Psoas muscle (tissue), 8 donors: Measurements from ENCODE around the gene COMMD10. TPM values are rescaled to one million over a fixed set of nuclear protein-coding genes. Genes with fewer than 3 reads are reported as not detected.
A peak's percentile ranks its signal among the peaks of the same experiment; 100 is the strongest.

ENCODE experiments used
- ATAC-seq, 4 donors: fragments of 200-7000 bp; cut with Tn5 transposase; one replicate each; pipeline ENCODE4 v1.9.1; 2020; ENCODE audit warnings: moderate library complexity in 3 of 4, mild to moderate bottlenecking in 2 of 4
- DNase-seq, 2 donors: peaks; one replicate each; pipeline ENCODE4 v3.0.0-alpha.2; 2020
- H3K27ac ChIP-seq: fragments of 200-600 bp; one replicate; pipeline ENCODE4 v1.8.0; 2022
- H3K27me3 ChIP-seq, 3 donors: fragments of 200-600 bp in 1 of 3; one replicate each; pipeline versions ENCODE4 v1.6.1 to v1.8.0; 2013 to 2022; ENCODE audit warnings: low read length in 2 of 3, mild to moderate bottlenecking in 2 of 3, moderate library complexity in 1 of 3; ENCODE audit not compliant: insufficient read depth in 3 of 3
- H3K36me3 ChIP-seq, 2 donors: fragments of 200-600 bp in 1 of 2; one replicate each; pipeline versions ENCODE4 v1.6.1 to v1.8.0; 2013 to 2022; ENCODE audit warnings: low read depth in 1 of 2, mild to moderate bottlenecking in 1 of 2, moderate library complexity in 1 of 2; ENCODE audit not compliant: insufficient read depth in 1 of 2
- H3K4me1 ChIP-seq: fragments of 200-600 bp; one replicate; pipeline ENCODE4 v1.8.0; 2022
- H3K4me3 ChIP-seq: fragments of 200-600 bp; one replicate; pipeline ENCODE4 v1.8.0; 2022; ENCODE audit warnings: mild to moderate bottlenecking
- H3K9me3 ChIP-seq: fragments of 200-600 bp; one replicate; pipeline ENCODE4 v1.8.0; 2022
- WGBS, 3 donors: extraction: QIAGEN DNeasy Blood & Tissue Kit; methylation state at CpG; one replicate each; pipeline versions ENCODE4 v1.1.6 to v1.1.7; 2013; 5-methylcytosine and 5-hydroxymethylcytosine counted together
- intact Hi-C, 2 donors: fragments of 100-400 bp; cut with DNase I; formaldehyde crosslinking; loops; one replicate each; pipeline versions ENCODE4 v1.11.0 to v1.14.2; 2022
- polyA plus RNA-seq, 3 donors: library from polyadenylated mRNA; stranded (reverse); fragments of 200-250 nt; gene quantifications; one replicate each; pipeline ENCODE4 v1.2.3, GENCODE V29; 2013
- total RNA-seq, 4 donors: library from RNA; stranded (reverse); fragmentation: NEBNext Ultra II Directional in 2 of 4; extraction: Animal tissue kit (Norgen Biotek cat#: 25700) in 2 of 4; gene quantifications; one replicate each; pipeline versions ENCODE4 v1.2.1 to v1.2.4, GENCODE V29; 2021 to 2023
- TF ChIP-seq, protein P1 (sequence below): fragments of 200-600 bp; IDR thresholded peaks from one replicate; pipeline ENCODE4 v1.8.0; 2022; ENCODE audit warnings: antibody characterized with exemption
- donor health status: healthy with polysubstance abuse.
- donor health status: DM: no; HTN: no; CAD: no; lungs with moderate emphysema.
- donor health status: Bipolar disorder and iron deficiency.
- donor health status: healthy.
- donor health status: DM: yes; HTN: yes; CAD: no.
- donor health status: DM: no; HTN: no; CAD: no.
- donor health status: DM: no; HTN: no; CAD: no.
- donor health status: DM: yes; HTN: yes; CAD: no.

Gene COMMD10
- total and polyA plus RNA-seq, 7 donors, result 8.4 to 23.0 (median 16.7) TPM

GRCh38 chr5:116058346-116058936 is 26.4 kb upstream of the COMMD10 start:
- Histone ChIP-seq H3K36me3 (no peaks in the 10 kb centered on the region), H3K4me1 (no peaks in the 10 kb centered on the region), H3K9me3 (no peaks in the 10 kb centered on the region), H3K4me3 (no peak overlapping the region), H3K27ac (no peak overlapping the region), H3K27me3 (peaks cover 0 to 3% (median 0%) of the 10 kb centered on the region in 3 donors)
- 74 to 82% (median 81%) methylated on average over 13 of the region's 13 CpGs for WGBS, 3 donors
- ATAC-seq (no peak), DNase-seq (no peak)
- intact Hi-C loops, result no loop called here
- TF ChIP-seq, protein P1, sequence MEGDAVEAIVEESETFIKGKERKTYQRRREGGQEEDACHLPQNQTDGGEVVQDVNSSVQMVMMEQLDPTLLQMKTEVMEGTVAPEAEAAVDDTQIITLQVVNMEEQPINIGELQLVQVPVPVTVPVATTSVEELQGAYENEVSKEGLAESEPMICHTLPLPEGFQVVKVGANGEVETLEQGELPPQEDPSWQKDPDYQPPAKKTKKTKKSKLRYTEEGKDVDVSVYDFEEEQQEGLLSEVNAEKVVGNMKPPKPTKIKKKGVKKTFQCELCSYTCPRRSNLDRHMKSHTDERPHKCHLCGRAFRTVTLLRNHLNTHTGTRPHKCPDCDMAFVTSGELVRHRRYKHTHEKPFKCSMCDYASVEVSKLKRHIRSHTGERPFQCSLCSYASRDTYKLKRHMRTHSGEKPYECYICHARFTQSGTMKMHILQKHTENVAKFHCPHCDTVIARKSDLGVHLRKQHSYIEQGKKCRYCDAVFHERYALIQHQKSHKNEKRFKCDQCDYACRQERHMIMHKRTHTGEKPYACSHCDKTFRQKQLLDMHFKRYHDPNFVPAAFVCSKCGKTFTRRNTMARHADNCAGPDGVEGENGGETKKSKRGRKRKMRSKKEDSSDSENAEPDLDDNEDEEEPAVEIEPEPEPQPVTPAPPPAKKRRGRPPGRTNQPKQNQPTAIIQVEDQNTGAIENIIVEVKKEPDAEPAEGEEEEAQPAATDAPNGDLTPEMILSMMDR, result no peak

GRCh38 chr5:116062352-116062751 is 22.5 kb upstream of the COMMD10 start:
- ATAC-seq (no peak), DNase-seq (no peak)
- intact Hi-C loops, result loop anchor here in 1 of 2 donors (10.0 kb wide), 1 partner anchor 168 kb away; no protein-coding TSS in a partner anchor
- no peak overlapping the region for H3K27ac ChIP-seq
- no peaks in the 10 kb centered on the region for H3K4me1 ChIP-seq
- no peaks in the 10 kb centered on the region for H3K9me3 ChIP-seq
- H3K27me3 ChIP-seq, result peaks cover 0 to 3% (median 0%) of the 10 kb centered on the region in 3 donors
- TF ChIP-seq, protein P1, result no peak
- no peak overlapping the region for H3K4me3 ChIP-seq
- H3K36me3 ChIP-seq, result no peaks in the 10 kb centered on the region
- whole genome bisulfite sequencing, 3 donors, result 78 to 91% (median 86%) methylated on average over 2 of the region's 2 CpGs

- Histone ChIP-seq H3K4me1 (no peaks in the 10 kb centered on the region), H3K9me3 (no peaks in the 10 kb centered on the region), H3K4me3 (no peak overlapping the region), H3K36me3 (no peaks in the 10 kb centered on the region), H3K27me3 (peaks cover 0 to 3% (median 0%) of the 10 kb centered on the region in 3 donors), H3K27ac (no peak overlapping the region)
- no peak for DNase-seq
- ATAC-seq, result no peak
- TF ChIP-seq, protein P1, result no peak
- 66 to 71% (median 69%) methylated on average over 3 of the region's 3 CpGs for WGBS, 3 donors
- intact Hi-C loops, result loop anchor here in 1 of 2 donors (10.0 kb wide), 1 partner anchor 169 kb away; no protein-coding TSS in a partner anchor
Observed at GRCh38 chr5:116063950-116064349, 20.9 kb upstream of the COMMD10 start.

DNA sequence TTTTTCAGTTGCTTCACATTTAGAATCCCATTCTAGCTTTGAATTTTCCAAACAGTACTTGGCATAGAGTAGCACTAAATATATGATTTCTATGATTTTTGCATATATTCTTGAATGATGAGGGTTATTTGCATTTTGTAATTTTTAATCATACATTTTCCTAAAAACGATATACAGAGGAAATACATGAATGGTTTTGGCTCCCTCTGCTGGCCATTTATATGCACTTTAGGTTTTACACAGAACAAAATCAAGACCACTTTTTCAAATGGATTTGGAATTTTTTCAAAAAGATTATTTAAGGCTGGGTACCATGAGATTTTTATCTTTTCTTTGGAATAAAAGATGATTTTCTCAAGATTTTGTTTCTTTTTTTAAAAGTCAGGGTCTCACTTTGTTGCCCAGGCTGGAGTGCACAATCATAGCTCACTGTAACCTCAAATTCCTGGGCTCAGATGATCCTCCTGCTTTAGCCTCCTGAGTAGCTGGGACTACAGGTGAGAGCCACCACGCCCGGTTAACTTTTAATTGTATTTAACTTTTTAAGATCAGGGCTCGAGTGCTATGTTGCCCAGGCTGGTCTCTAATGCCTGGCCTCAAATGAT is 16.7 kb upstream of the COMMD10 start:
- DNase-seq (no peak), ATAC-seq (peak in 1 of 4 donors; percentile 72)
- TF ChIP-seq, protein P1, result peak; percentile 86
- Histone ChIP-seq H3K27me3 (no peaks in the 10 kb centered on the region), H3K9me3 (no peaks in the 10 kb centered on the region), H3K27ac (no peak overlapping the region), H3K36me3 (no peaks in the 10 kb centered on the region), H3K4me3 (no peak overlapping the region), H3K4me1 (no peaks in the 10 kb centered on the region)
- 16 to 21% (median 21%) methylated on average over 4 of the region's 4 CpGs for WGBS, 3 donors
- intact Hi-C loops, result loop anchor here (2.0 to 10.0 kb wide), 4 partner anchors 173 to 761 kb away; no protein-coding TSS in a partner anchor
